HEK293 (cell line): Measurements from ENCODE around the gene ZMYND12.

ENCODE experiments used
- CTCF ChIA-PET: fragments of 350-600 bp; formaldehyde crosslinking; extraction: SDS; loops from one replicate; lab custom pipeline; 2021; ENCODE audit warnings: antibody characterized with exemption; lab: Yijun Ruan, JAX
- POLR2A ChIA-PET: fragments of 300-600 bp; formaldehyde crosslinking; extraction: SDS; loops from one replicate; lab custom pipeline; 2020; ENCODE audit warnings: antibody characterized with exemption, inconsistent platforms; lab: Yijun Ruan, JAX
- H3K27ac ChIP-seq: fragments of 200-500 bp; sonication (Bioruptor generic); 2 replicates; pipeline ENCODE4 v1.5.1; 2014; ENCODE audit warnings: low read depth, low read length, control low read depth, inconsistent platforms; ENCODE audit errors: extremely low read depth
- H3K36me3 ChIP-seq, 2 experiments: fragments of 200-500 bp in 1 of 2; sonication (Bioruptor generic) in 1 of 2; 1 replicate in 1 of 2; 2 replicates in 1 of 2; pipeline ENCODE4 v1.5.1; 2014 to 2017; ENCODE audit warnings: inconsistent platforms in 2 of 2, low read length in 2 of 2; ENCODE audit not compliant: control insufficient read depth in 2 of 2, insufficient read depth in 1 of 2
- H3K4me1 ChIP-seq: fragments of 200-500 bp; sonication (Bioruptor generic); 2 replicates; pipeline ENCODE4 v1.5.1; 2014; ENCODE audit warnings: mild to moderate bottlenecking, low read length, inconsistent platforms; ENCODE audit not compliant: control insufficient read depth, insufficient read depth
- H3K4me3 ChIP-seq: 2 replicates; pipeline ENCODE4 v1.5.1; 2011; ENCODE audit warnings: low read depth, mild to moderate bottlenecking, control low read depth, low read length, moderate library complexity
- H3K9me3 ChIP-seq: fragments of 200-500 bp; sonication (Bioruptor generic); 2 replicates; pipeline ENCODE4 v1.5.1; 2014; ENCODE audit warnings: low read depth, low read length, inconsistent platforms; ENCODE audit not compliant: control insufficient read depth, insufficient read depth
- AEBP2 ChIP-seq: fragments of 450-650 bp; formaldehyde crosslinking; IDR thresholded peaks from 2 replicates; pipeline ENCODE4 v1.5.1; 2016; ENCODE audit warnings: missing biosample characterization, missing genetic modification characterization, borderline replicate concordance
- HIC1 ChIP-seq: fragments of 450-650 bp; formaldehyde crosslinking; IDR thresholded peaks from 2 replicates; pipeline ENCODE4 v1.5.1; 2016; ENCODE audit warnings: missing biosample characterization, missing genetic modification characterization
- IKZF3 ChIP-seq: fragments of 450-650 bp; IDR thresholded peaks from 2 replicates; pipeline ENCODE4 v1.5.0; 2018; ENCODE audit warnings: missing biosample characterization, mild to moderate bottlenecking, missing genetic modification characterization, moderate library complexity
- KLF8 ChIP-seq: fragments of 450-650 bp; formaldehyde crosslinking; IDR thresholded peaks from 2 replicates; pipeline ENCODE4 v1.5.1; 2016; ENCODE audit warnings: missing biosample characterization, missing genetic modification characterization
- SP7 ChIP-seq: fragments of 450-650 bp; formaldehyde crosslinking; IDR thresholded peaks from 2 replicates; pipeline ENCODE4 v1.5.1; 2016; ENCODE audit warnings: missing biosample characterization, missing genetic modification characterization
- ZBTB44 ChIP-seq: fragments of 450-650 bp; IDR thresholded peaks from 2 replicates; pipeline ENCODE4 v1.5.1; 2018; ENCODE audit warnings: missing biosample characterization, mild to moderate bottlenecking, missing genetic modification characterization
- ZBTB48 ChIP-seq: fragments of 450-650 bp; formaldehyde crosslinking; IDR thresholded peaks from 2 replicates; pipeline ENCODE4 v1.5.1; 2016; ENCODE audit warnings: missing biosample characterization, missing genetic modification characterization
- ZNF140 ChIP-seq: fragments of 450-650 bp; formaldehyde crosslinking; IDR thresholded peaks from 2 replicates; pipeline ENCODE4 v1.5.1; 2016; ENCODE audit warnings: missing biosample characterization, missing genetic modification characterization
- ZNF404 ChIP-seq: fragments of 450-650 bp; formaldehyde crosslinking; IDR thresholded peaks from 2 replicates; pipeline ENCODE4 v1.5.1; 2017; ENCODE audit warnings: missing biosample characterization, missing genetic modification characterization
- ZNF521 ChIP-seq: fragments of 450-650 bp; formaldehyde crosslinking; IDR thresholded peaks from 2 replicates; pipeline ENCODE4 v1.5.1; 2017; ENCODE audit warnings: missing biosample characterization, mild to moderate bottlenecking, missing genetic modification characterization
- ZNF558 ChIP-seq: fragments of 450-650 bp; formaldehyde crosslinking; IDR thresholded peaks from 2 replicates; pipeline ENCODE4 v1.5.1; 2016; ENCODE audit warnings: missing biosample characterization, missing genetic modification characterization
- ZNF692 ChIP-seq: fragments of 450-650 bp; formaldehyde crosslinking; IDR thresholded peaks from 2 replicates; pipeline ENCODE4 v1.5.1; 2016; ENCODE audit warnings: missing biosample characterization, missing genetic modification characterization
- ZNF837 ChIP-seq: fragments of 450-650 bp; formaldehyde crosslinking; IDR thresholded peaks from 2 replicates; pipeline ENCODE4 v1.5.1; 2016; ENCODE audit warnings: missing biosample characterization, missing genetic modification characterization
- ZSCAN30 ChIP-seq: fragments of 450-650 bp; IDR thresholded peaks from 2 replicates; pipeline ENCODE4 v1.5.1; 2018; ENCODE audit warnings: missing biosample characterization, mild to moderate bottlenecking, missing genetic modification characterization, moderate library complexity
- TF ChIP-seq, protein P1 (sequence below): fragments of 450-650 bp; formaldehyde crosslinking; IDR thresholded peaks from 2 replicates; pipeline ENCODE4 v1.5.1; 2016; ENCODE audit warnings: missing biosample characterization, missing genetic modification characterization
- TF ChIP-seq, protein P2 (sequence below): fragments of 450-650 bp; formaldehyde crosslinking; IDR thresholded peaks from 2 replicates; pipeline ENCODE4 v1.5.1; 2016; ENCODE audit warnings: missing biosample characterization, missing genetic modification characterization
- TF ChIP-seq, protein P3 (sequence below): fragments of 450-650 bp; formaldehyde crosslinking; IDR thresholded peaks from 2 replicates; pipeline ENCODE4 v1.5.1; 2016; ENCODE audit warnings: missing biosample characterization, missing genetic modification characterization
- TF ChIP-seq, protein P4 (sequence below): fragments of 450-650 bp; formaldehyde crosslinking; IDR thresholded peaks from 2 replicates; pipeline ENCODE4 v1.5.1; 2017; ENCODE audit warnings: missing biosample characterization, missing genetic modification characterization

Gene ZMYND12

DNA sequence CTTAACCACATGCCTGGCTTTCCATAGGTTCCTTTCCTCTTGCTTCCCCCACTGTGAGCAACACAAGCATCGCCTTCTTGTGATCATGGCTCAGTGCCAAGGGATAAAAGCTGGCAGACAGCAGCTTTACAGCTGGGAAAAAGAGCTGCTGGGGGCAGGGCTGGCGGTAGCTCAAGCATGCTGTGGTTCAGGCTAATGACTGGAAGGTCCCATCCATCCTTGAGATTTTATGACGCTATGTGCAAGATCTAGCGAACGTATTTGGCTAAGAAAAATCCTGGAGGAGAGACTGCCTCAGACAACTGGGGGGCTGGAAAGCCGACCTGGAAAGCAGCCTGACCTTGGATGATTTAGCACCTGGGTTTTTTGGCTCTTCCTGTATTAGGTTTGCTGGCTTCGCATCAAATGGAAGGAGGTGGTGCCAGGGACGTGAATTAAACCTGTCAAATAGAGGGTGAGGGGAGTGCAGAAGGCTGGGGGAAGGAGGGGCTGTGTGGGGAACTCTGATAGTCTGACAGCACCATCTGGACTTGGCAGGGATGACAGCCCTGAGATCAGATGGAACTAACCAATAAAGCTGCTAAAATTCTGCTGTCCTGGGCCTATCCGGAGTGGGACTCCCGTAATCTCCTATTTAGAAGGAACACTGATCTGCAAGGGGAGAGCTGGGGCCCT lies 34.8 kb downstream of the ZMYND12 start:
- CTCF ChIA-PET = interaction anchor here (0.9 kb wide), 1 partner anchor 77 kb away, joined by 3 read pairs; no protein-coding TSS in a partner anchor
- Histone ChIP-seq H3K4me1 (peaks cover 11% of the 10 kb centered on the region), H3K36me3 (no peaks in the 10 kb centered on the region), H3K27ac (no peak overlapping the region), H3K4me3 (no peak overlapping the region), H3K9me3 (no peaks in the 10 kb centered on the region)
- POLR2A ChIA-PET = interaction anchor here (1.0 kb wide), 1 partner anchor 261 kb away, joined by 3 read pairs; the partner anchor contains the start of gene YBX1
- TF ChIP-seq ZNF558 (tag by site-specific recombination) (peak; percentile 38; the same call in 1 of the 2 replicates), ZSCAN30 (peak; percentile 36; the same call in 1 of the 2 replicates), HIC1 (tag by site-specific recombination) (no peak), AEBP2 (no peak), SP7 (tag by site-specific recombination) (peak; percentile 69), IKZF3 (tag by site-specific recombination) (peak; percentile 41), ZNF837 (tag by site-specific recombination) (no peak), ZNF521 (tag by site-specific recombination) (no peak), KLF8 (tag by site-specific recombination) (no peak), ZNF692 (peak; percentile 79), ZBTB48 (tag by site-specific recombination) (peak; percentile 75; the same call in 1 of the 2 replicates), ZNF404 (tag by site-specific recombination) (no peak), ZBTB44 (tag by site-specific recombination) (peak; percentile 76; the same call in 1 of the 2 replicates), ZNF140 (tag by site-specific recombination) (no peak)
- TF ChIP-seq, protein P1, sequence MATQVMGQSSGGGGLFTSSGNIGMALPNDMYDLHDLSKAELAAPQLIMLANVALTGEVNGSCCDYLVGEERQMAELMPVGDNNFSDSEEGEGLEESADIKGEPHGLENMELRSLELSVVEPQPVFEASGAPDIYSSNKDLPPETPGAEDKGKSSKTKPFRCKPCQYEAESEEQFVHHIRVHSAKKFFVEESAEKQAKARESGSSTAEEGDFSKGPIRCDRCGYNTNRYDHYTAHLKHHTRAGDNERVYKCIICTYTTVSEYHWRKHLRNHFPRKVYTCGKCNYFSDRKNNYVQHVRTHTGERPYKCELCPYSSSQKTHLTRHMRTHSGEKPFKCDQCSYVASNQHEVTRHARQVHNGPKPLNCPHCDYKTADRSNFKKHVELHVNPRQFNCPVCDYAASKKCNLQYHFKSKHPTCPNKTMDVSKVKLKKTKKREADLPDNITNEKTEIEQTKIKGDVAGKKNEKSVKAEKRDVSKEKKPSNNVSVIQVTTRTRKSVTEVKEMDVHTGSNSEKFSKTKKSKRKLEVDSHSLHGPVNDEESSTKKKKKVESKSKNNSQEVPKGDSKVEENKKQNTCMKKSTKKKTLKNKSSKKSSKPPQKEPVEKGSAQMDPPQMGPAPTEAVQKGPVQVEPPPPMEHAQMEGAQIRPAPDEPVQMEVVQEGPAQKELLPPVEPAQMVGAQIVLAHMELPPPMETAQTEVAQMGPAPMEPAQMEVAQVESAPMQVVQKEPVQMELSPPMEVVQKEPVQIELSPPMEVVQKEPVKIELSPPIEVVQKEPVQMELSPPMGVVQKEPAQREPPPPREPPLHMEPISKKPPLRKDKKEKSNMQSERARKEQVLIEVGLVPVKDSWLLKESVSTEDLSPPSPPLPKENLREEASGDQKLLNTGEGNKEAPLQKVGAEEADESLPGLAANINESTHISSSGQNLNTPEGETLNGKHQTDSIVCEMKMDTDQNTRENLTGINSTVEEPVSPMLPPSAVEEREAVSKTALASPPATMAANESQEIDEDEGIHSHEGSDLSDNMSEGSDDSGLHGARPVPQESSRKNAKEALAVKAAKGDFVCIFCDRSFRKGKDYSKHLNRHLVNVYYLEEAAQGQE = no peak
- TF ChIP-seq, protein P2, sequence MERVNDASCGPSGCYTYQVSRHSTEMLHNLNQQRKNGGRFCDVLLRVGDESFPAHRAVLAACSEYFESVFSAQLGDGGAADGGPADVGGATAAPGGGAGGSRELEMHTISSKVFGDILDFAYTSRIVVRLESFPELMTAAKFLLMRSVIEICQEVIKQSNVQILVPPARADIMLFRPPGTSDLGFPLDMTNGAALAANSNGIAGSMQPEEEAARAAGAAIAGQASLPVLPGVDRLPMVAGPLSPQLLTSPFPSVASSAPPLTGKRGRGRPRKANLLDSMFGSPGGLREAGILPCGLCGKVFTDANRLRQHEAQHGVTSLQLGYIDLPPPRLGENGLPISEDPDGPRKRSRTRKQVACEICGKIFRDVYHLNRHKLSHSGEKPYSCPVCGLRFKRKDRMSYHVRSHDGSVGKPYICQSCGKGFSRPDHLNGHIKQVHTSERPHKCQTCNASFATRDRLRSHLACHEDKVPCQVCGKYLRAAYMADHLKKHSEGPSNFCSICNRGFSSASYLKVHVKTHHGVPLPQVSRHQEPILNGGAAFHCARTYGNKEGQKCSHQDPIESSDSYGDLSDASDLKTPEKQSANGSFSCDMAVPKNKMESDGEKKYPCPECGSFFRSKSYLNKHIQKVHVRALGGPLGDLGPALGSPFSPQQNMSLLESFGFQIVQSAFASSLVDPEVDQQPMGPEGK = peak; percentile 64; the same call in 1 of the 2 replicates
- TF ChIP-seq, protein P3, sequence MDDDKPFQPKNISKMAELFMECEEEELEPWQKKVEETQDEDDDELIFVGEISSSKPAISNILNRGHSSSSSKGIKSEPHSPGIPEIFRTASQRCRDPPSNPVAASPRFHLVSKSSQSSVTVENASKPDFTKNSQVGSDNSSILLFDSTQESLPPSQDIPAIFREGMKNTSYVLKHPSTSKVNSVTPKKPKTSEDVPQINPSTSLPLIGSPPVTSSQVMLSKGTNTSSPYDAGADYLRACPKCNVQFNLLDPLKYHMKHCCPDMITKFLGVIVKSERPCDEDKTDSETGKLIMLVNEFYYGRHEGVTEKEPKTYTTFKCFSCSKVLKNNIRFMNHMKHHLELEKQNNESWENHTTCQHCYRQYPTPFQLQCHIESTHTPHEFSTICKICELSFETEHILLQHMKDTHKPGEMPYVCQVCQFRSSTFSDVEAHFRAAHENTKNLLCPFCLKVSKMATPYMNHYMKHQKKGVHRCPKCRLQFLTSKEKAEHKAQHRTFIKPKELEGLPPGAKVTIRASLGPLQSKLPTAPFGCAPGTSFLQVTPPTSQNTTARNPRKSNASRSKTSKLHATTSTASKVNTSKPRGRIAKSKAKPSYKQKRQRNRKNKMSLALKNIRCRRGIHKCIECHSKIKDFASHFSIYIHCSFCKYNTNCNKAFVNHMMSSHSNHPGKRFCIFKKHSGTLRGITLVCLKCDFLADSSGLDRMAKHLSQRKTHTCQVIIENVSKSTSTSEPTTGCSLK (tag by site-specific recombination) = no peak
- TF ChIP-seq, protein P4, sequence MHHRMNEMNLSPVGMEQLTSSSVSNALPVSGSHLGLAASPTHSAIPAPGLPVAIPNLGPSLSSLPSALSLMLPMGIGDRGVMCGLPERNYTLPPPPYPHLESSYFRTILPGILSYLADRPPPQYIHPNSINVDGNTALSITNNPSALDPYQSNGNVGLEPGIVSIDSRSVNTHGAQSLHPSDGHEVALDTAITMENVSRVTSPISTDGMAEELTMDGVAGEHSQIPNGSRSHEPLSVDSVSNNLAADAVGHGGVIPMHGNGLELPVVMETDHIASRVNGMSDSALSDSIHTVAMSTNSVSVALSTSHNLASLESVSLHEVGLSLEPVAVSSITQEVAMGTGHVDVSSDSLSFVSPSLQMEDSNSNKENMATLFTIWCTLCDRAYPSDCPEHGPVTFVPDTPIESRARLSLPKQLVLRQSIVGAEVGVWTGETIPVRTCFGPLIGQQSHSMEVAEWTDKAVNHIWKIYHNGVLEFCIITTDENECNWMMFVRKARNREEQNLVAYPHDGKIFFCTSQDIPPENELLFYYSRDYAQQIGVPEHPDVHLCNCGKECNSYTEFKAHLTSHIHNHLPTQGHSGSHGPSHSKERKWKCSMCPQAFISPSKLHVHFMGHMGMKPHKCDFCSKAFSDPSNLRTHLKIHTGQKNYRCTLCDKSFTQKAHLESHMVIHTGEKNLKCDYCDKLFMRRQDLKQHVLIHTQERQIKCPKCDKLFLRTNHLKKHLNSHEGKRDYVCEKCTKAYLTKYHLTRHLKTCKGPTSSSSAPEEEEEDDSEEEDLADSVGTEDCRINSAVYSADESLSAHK (tag by site-specific recombination) = 0 out of 2 replicates have a peak, but pooled peaks have one; percentile 18
